Aorta (tissue), 5 donors: ENCODE measurements around the gene GPR151. TPM values are rescaled to one million over a fixed set of nuclear protein-coding genes. Genes with fewer than 3 reads are reported as not detected.

Experiments
- ATAC-seq: fragments of 200-7000 bp; cut with Tn5 transposase; one replicate; pipeline ENCODE4 v1.9.1; 2022; ENCODE audit warnings: moderate library complexity; ENCODE audit not compliant: low FRiP score
- DNase-seq, 2 donors: peaks; one replicate each; pipeline ENCODE4 v3.0.0-alpha.2; 2020
- H3K27ac ChIP-seq, 2 donors: one replicate each; pipeline ENCODE4 v1.5.1; 2013; ENCODE audit warnings: low read length in 2 of 2, mild to moderate bottlenecking in 2 of 2, moderate library complexity in 2 of 2, control low read depth in 1 of 2, inconsistent platforms in 1 of 2, low read depth in 1 of 2
- H3K27me3 ChIP-seq, 2 donors: one replicate each; pipeline ENCODE4 v1.6.1; 2013; ENCODE audit warnings: control low read depth in 1 of 2, low read length in 1 of 2, mild to moderate bottlenecking in 1 of 2, moderate library complexity in 1 of 2; ENCODE audit not compliant: insufficient read depth in 2 of 2, control insufficient read depth in 1 of 2
- H3K36me3 ChIP-seq, 2 donors: one replicate each; pipeline ENCODE4 v1.6.1; 2013; ENCODE audit warnings: control low read depth in 1 of 2, low read length in 1 of 2, mild to moderate bottlenecking in 1 of 2; ENCODE audit not compliant: insufficient read depth in 2 of 2, control insufficient read depth in 1 of 2
- H3K4me1 ChIP-seq, 2 donors: one replicate each; pipeline ENCODE4 v1.6.1; 2013; ENCODE audit warnings: low read length in 2 of 2, control low read depth in 1 of 2, mild to moderate bottlenecking in 1 of 2, moderate library complexity in 1 of 2; ENCODE audit not compliant: insufficient read depth in 2 of 2, control insufficient read depth in 1 of 2
- H3K4me3 ChIP-seq, 2 donors: one replicate each; pipeline ENCODE4 v1.5.1; 2013; ENCODE audit warnings: low read length in 2 of 2, control low read depth in 1 of 2, mild to moderate bottlenecking in 1 of 2
- H3K9me3 ChIP-seq: one replicate; pipeline ENCODE4 v1.6.1; 2013; ENCODE audit warnings: mild to moderate bottlenecking, low read length; ENCODE audit not compliant: control insufficient read depth
- WGBS, 2 donors: extraction: QIAGEN DNeasy Blood & Tissue Kit; methylation state at CpG; one replicate each; pipeline ENCODE4 v1.1.7; 2013; 5-methylcytosine and 5-hydroxymethylcytosine counted together
- intact Hi-C, 2 donors: fragments of 100-400 bp; cut with DNase I; formaldehyde crosslinking; loops; one replicate each; pipeline versions ENCODE4 v1.14.2 to v1.15.0; 2022
- polyA plus RNA-seq, 2 donors: library from polyadenylated mRNA; stranded (reverse); fragments of 200-250 nt; gene quantifications; one replicate each; pipeline ENCODE4 v1.2.3, GENCODE V29; 2013
- total RNA-seq, 2 donors: library from RNA; stranded (reverse); fragmentation: NEBNext Ultra II Directional; extraction: Animal tissue kit (Norgen Biotek cat#: 25700); gene quantifications; one replicate each; pipeline ENCODE4 v1.2.1, GENCODE V29; 2021
- donor health status: healthy with polysubstance abuse.
- donor health status: Bipolar disorder and iron deficiency.
- donor health status: DM: no; HTN: no; CAD: no.
- donor health status: DM: no; HTN: no; CAD: no.
- donor health status: DM: yes; HTN: yes; CAD: no.

The GPR151 gene
- total and polyA plus RNA-seq, 4 donors, result 0.10 TPM; not detected in 3

- Histone ChIP-seq H3K36me3 (no peaks in the 10 kb centered on the region), H3K9me3 (no peaks in the 10 kb centered on the region), H3K4me1 (no peaks in the 10 kb centered on the region), H3K4me3 (no peak overlapping the region), H3K27me3 (no peaks in the 10 kb centered on the region), H3K27ac (no peak overlapping the region)
- 41 to 51% methylated on average over 2 of the region's 2 CpGs for WGBS, 2 donors
- no peak for DNase-seq
- ATAC-seq, result no peak
- intact Hi-C loops, result loop anchor here in 1 of 2 donors (10.0 kb wide), 1 partner anchor 326 kb away; the partner anchor contains the start of gene PPP2R2B
Measured at GRCh38 chr5:146548781-146549449, 32.9 kb upstream of the GPR151 start.

GRCh38 chr5:146544232-146544631 is 28.2 kb upstream of the GPR151 start:
- no peak overlapping the region for H3K27ac ChIP-seq
- H3K36me3 ChIP-seq, result no peaks in the 10 kb centered on the region
- H3K27me3 ChIP-seq, result no peaks in the 10 kb centered on the region
- H3K4me1 ChIP-seq, result no peaks in the 10 kb centered on the region
- no peak for ATAC-seq
- H3K9me3 ChIP-seq, result no peaks in the 10 kb centered on the region
- no peak for DNase-seq
- intact Hi-C loops, result loop anchor here in 1 of 2 donors (5.0 to 10.0 kb wide), 2 partner anchors 331 to 423 kb away; partner anchors contain the start of gene PPP2R2B
- H3K4me3 ChIP-seq, result no peak overlapping the region

DNA sequence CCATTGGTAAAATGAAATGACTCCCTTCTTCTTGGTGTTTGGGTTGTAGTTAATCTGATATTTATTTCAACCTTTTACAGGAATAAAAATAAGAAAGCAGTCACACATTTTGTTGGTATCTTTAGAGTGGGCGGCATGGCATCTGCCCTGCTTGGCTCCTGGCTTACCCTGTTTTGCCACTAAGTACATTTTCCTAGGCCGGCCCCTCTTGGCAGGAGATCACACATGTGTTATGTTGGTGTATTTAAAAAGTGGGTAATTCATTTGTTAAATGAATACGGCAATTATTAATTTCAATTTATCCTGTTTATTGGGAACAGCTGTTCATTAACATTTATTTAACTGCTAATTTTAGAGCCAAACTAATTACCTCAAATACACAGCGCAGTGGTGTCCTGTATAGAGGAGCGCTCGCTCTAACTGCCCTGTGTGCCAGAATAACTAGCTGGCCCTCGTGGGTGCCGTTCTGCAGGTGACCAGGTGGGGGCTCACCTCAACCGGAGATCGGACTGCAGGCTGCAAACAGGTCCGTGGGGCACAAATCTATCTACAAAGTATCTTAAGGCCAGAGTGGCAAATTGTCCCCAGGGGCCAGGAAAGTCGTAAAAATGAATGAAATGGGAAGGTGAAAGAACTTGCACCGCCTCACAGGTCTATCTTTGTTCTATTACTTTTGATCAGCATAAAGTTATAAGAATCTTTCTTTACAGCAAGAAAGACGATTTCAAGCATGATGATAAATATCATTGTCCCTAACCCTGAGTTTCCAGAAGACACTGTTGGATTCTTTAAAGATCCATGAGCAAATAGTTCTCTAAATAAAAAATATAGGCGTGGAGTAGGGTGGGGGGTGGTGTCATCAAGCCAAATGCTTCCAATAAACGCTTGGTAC is 26.2 kb upstream of the GPR151 start:
- WGBS, 2 donors, result 17 to 20% methylated on average over 16 of the region's 16 CpGs
- H3K4me1 ChIP-seq, result no peaks in the 10 kb centered on the region
- H3K27ac ChIP-seq, result no peak overlapping the region
- ATAC-seq, result peak; percentile 86
- intact Hi-C loops, result loop anchor here (2.0 to 10.0 kb wide), 3 partner anchors 333 to 425 kb away; partner anchors contain the start of gene PPP2R2B (in 1 of the 2)
- H3K36me3 ChIP-seq, result no peaks in the 10 kb centered on the region
- peak; percentile 73 to 92 for DNase-seq
- H3K9me3 ChIP-seq, result no peaks in the 10 kb centered on the region
- no peaks in the 10 kb centered on the region for H3K27me3 ChIP-seq
- H3K4me3 ChIP-seq, result no peak overlapping the region

- H3K4me1 ChIP-seq, result no peaks in the 10 kb centered on the region
- ATAC-seq, result no peak
- WGBS, 2 donors, result 73 to 87% methylated on average over 2 of the region's 2 CpGs
- H3K27me3 ChIP-seq, result no peaks in the 10 kb centered on the region
- no peak overlapping the region for H3K4me3 ChIP-seq
- no peak for DNase-seq
- no peaks in the 10 kb centered on the region for H3K36me3 ChIP-seq
- H3K27ac ChIP-seq, result no peak overlapping the region
- no peaks in the 10 kb centered on the region for H3K9me3 ChIP-seq
- intact Hi-C loops, result loop anchor here in 1 of 2 donors (5.0 to 10.0 kb wide), 2 partner anchors 334 to 427 kb away; partner anchors contain the start of gene PPP2R2B
Measured at GRCh38 chr5:146540414-146540813, 24.4 kb upstream of the GPR151 start.

DNA sequence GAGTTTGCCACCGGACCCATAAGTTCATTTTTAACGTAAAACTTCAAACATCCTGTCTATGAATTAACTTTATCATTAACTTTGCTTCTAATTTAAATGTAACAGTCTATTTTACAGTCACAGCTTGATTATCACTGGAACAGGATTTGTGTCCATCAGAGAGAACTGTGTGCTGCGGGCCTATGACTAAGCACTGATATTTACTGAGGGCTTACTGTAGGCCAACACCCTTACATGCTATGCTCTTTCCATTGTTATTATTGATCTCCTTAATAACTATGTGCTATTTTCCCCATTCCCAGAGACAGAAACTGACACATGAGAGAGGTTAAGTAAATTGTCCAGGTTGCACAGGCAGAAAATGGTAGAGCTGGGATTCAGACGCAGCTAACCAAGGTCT is 24.0 kb upstream of the GPR151 start:
- Histone ChIP-seq H3K36me3 (no peaks in the 10 kb centered on the region), H3K27me3 (no peaks in the 10 kb centered on the region), H3K27ac (no peak overlapping the region), H3K4me3 (no peak overlapping the region), H3K4me1 (no peaks in the 10 kb centered on the region), H3K9me3 (no peaks in the 10 kb centered on the region)
- WGBS, 2 donors, result 90 to 94% methylated on average over 4 of the region's 4 CpGs
- intact Hi-C loops, result loop anchor here in 1 of 2 donors (5.0 to 10.0 kb wide), 2 partner anchors 335 to 427 kb away; partner anchors contain the start of gene PPP2R2B
- no peak for ATAC-seq
- DNase-seq, result no peak

DNA sequence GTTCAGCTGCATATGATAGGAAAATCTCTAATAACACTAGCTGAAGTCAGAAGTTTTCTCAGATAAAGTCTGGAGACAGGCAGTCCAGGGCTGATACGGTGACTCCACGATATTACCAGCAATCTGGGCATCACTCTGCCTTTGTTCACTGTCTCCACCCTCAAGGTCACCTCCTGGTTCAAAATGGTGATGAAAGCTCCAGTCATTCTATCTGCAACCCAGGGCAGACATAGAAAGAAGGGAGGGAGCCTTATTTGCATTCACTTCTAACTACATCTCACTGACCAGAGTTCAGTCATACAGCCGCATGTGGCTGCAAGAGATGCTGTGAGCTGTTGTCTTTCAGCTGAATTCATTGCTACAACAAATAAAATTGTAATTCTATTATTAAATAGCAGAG is 22.4 kb upstream of the GPR151 start:
- H3K27ac ChIP-seq, result no peak overlapping the region
- no peak overlapping the region for H3K4me3 ChIP-seq
- DNase-seq (no peak), ATAC-seq (no peak)
- H3K27me3 ChIP-seq, result no peaks in the 10 kb centered on the region
- 71 to 81% methylated on average over 3 of the region's 3 CpGs for WGBS, 2 donors
- H3K36me3 ChIP-seq, result no peaks in the 10 kb centered on the region
- intact Hi-C loops, result no loop called here
- no peaks in the 10 kb centered on the region for H3K4me1 ChIP-seq
- no peaks in the 10 kb centered on the region for H3K9me3 ChIP-seq

DNA sequence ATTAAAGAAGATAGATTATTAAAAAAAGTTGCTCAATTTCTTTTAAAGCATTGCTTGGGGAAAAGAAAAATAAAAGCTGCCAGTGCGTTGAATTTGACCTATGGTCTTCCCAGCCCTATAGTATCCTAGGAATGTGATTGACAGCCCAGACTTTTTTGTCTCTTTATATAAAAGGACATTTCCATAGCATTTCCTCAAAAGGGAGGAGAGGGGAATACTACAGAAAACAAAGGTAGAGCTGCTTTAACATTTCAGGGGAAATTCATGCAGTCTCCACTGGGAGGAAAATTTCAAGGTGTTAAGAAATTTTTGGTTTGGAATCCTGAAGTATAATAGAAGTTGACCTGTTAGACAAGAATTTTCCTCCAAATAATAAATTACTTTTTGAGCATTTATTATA is 17.9 kb upstream of the GPR151 start:
- Histone ChIP-seq H3K4me1 (no peaks in the 10 kb centered on the region), H3K27ac (no peak overlapping the region), H3K27me3 (no peaks in the 10 kb centered on the region), H3K9me3 (no peaks in the 10 kb centered on the region), H3K36me3 (no peaks in the 10 kb centered on the region), H3K4me3 (no peak overlapping the region)
- intact Hi-C loops, result loop anchor here (2.0 kb wide), 2 partner anchors 653 to 655 kb away; no protein-coding TSS in a partner anchor
- 0% methylated on average over 1 of the region's 1 CpG for WGBS, 2 donors
- DNase-seq, result no peak
- no peak for ATAC-seq

- no peak overlapping the region for H3K4me3 ChIP-seq
- H3K36me3 ChIP-seq, result no peaks in the 10 kb centered on the region
- H3K9me3 ChIP-seq, result no peaks in the 10 kb centered on the region
- H3K4me1 ChIP-seq, result no peaks in the 10 kb centered on the region
- intact Hi-C loops, result no loop called here
- H3K27ac ChIP-seq, result no peak overlapping the region
- DNase-seq (peak; percentile 71 to 87), ATAC-seq (peak; percentile 82)
- 31 to 33% methylated on average over 7 of the region's 7 CpGs for WGBS, 2 donors
- no peaks in the 10 kb centered on the region for H3K27me3 ChIP-seq
Measured at GRCh38 chr5:146533260-146533857, 17.4 kb upstream of the GPR151 start.
